Activated naive CD8-positive, alpha-beta T cell treated with anti-CD3 and anti-CD28 coated beads, Interleukin-2, amount 50 U/mL, for 16 hours (primary cell): Measurements from ENCODE around the gene CTLA4.
"Not testable (repeated sequence)": the region's sequence is repeated elsewhere in the genome, so short reads cannot be mapped to it uniquely, and the experiment has no call there.

Source experiments
- DNase-seq: peaks from one replicate; pipeline ENCODE4 v3.0.0-alpha.2; 2020; ENCODE audit warnings: low read depth, low spot score

Gene CTLA4

GRCh38 chr2:203857656-203858055, 9.9 kb upstream of the CTLA4 start:
- DNase-seq: no peak

DNA sequence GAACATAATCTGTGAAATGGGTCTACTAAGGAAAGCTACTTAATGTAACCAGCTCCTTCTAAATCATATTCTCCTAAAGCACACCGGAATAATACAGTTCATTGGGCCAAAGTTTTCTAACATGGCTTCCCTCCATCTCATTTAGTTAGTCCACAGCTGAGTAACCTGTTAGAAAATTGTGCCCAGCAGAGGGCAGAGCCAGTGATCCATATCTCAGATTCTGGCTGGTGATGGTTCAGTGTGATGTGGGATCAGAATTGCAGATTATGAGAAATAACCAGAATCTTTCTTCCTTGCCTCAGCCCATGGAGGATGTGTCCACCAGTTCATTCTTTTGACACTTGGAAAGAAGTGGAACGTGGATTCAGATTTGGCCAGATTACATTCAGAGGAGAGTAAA, 9.4 kb upstream of the CTLA4 start:
- DNase-seq: no peak

DNA sequence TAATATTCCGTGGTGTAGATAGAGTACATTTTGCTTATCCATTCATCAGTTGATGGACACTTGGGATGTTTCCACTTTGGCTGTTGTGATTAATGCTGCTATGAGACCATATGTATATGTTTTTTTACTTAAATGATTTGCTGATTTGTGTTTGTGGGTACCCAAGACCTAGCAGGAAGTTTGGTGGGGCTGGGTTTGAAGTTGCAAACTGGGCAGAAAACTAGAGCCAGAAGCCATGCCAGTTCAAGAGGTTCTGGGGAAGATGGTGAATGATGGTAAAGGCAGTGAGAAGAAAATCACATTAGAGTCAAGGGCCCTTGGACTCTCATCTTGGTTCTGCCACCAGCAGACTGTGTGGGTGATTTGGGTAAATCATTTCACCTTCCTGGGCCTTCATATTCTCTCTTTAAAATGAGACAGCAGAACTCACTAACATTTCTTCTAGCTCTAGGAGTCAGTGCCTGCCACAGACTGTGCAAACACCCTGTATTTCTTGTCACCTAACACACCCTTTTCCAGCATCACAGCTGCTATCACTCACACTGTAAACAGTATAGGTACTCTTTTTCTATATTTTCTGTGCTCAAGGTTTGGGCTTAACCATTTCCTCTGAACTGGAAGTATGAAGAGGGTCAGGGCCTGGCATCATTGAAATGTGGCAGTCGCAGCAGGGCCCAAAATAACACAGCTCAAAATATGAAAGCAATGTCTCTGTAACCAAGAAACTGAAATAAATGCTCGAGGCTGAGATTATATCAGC, 8.4 kb upstream of the CTLA4 start:
- no peak for DNase-seq

GRCh38 chr2:203861197-203861596, 6.4 kb upstream of the CTLA4 start:
- DNase-seq: no peak

DNA sequence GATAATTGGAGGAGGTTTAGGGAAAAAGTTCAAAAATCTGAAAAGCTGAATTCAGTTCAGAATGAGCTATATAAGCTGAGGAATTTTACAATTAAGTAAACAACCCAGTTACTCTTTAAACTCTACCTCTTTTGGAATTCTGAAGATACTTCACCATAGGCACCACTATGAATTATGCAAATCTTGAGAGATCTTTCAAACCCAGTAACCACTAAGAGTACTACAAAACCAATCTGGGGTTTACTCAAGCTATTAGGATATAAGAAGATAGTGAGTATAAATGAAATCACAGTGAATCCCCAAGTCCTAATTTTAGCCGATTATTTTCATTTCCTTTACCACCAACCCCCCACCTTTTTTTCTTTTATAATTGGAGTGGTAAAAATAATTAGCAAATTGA, 6.0 kb upstream of the CTLA4 start:
- DNase-seq: no peak

DNA sequence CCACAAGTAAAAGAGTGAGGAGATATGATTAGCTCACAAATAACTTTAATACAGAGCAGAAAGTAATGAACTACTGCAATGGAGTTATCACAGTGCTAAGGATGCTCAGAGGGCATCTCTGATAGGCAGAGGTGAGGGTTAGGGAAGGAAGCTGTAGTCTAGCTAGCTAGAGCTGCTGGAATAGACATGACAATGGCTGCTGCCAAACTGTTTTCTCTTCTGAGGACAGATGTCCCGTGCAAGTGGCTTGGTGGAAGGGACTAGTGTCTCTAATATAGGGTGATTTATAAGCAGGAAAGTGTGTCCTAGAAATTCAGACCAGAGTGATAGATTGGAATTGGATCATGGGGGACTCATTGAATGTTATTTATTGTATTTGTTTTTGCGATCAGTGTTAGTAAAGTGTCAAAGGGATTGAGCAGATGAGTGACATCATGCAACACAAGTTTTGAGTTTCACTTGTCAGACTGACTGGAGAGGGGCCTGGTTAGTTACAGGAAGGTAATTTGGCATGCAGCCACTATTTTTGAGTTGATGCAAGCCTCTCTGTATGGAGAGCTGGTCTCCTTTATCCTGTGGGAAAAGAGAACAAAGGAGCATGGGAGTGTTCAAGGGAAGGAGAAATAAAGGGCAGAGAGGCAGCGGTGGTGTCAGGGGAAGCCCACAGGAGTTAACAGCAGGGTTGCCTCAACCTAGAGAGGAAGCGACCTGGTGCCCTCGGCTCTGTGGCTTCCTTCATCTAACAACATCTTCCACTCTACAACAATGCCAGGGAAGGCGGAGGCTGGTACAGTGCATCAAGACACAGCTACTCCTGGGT, 1.9 kb downstream of the CTLA4 start:
- DNase-seq: no peak

- no peak for DNase-seq
These were observed 2.9 kb downstream of the CTLA4 start for GRCh38 chr2:203870481-203870880.

DNA sequence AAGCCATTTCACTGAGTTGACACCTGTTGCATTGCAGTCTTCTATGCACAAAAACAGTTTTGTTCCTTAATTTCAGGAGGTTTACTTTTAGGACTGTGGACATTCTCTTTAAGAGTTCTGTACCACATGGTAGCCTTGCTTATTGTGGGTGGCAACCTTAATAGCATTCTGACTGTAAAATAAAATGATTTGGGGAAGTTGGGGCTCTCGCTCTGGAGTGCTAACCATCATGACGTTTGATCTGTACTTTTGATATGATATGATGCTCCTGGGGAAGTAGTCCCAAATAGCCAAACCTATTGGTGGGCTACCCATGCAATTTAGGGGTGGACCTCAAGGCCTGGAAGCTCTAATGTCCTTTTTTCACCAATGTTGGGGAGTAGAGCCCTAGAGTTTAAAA, 3.4 kb downstream of the CTLA4 start:
- DNase-seq: no peak

- no peak for DNase-seq
These were observed 3.9 kb downstream of the CTLA4 start for GRCh38 chr2:203871371-203871983.

GRCh38 chr2:203873461-203873860, 5.9 kb downstream of the CTLA4 start:
- DNase-seq: no peak

DNA sequence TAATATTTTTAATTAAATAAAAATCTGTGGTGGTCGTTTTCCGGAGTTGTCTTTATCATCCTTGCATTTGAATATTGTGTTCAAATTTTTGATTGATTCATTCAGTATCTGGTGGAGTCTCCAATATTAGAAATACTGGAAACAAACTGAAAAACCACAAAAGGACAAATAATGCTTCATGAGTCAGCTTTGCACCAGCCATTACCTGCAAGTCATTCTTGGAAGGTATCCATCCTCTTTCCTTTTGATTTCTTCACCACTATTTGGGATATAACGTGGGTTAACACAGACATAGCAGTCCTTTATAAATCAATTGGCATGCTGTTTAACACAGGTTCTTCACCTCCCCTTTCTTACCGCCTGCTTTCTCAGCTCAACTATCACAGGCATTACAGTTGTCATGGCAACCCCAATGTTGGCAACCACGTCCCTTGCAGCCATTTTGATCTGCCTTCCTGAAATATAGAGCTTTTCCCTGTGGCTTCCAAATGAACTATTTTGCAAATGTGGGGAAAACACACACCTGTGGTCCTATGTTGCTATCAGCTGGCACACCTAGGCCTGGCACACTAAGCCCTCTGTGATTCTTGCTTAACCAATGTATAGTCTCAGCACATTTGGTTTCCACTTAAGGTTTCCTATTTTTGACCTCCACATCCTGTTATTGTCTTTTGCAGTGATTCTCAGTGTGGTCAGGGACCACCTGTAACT, 6.5 kb downstream of the CTLA4 start:
- DNase-seq: no peak

DNA sequence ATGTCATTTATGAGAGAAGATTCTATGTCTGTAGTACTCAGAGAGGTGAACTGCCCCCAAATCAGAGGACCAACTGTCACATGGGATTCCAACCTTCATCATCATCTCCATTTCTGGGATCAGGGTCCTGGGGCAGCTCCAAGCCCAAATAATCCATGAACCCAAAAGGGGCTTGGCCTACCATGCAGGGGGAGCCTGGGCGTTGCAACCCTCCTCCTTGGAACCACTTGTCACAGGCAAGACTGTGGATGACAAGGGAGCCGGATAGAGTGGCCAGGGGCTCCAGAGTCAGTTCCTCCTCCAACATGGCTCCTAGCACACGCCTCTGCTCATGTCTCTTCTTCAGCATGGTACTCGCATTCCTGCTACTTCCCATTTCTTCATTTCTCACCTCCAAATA, 7.9 kb downstream of the CTLA4 start:
- no peak for DNase-seq

DNA sequence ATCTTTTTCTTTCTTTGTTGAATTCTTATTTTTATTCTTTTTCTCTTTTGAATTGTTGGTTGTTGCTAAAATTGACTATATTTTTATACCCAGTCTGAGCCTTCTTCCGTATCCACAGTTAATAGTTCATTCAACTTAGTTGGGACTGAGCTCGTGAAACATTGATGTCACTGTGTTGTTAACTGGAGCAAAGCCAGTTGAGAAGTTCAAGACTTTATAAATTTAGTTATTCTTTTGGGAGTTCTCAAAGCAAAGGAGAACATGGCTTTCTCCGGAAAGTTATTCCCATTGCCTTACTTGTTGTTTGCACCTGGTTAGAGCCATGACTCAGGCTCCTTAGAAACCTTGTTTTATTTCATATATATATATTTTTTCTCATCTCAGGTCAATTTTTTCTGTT, 8.8 kb downstream of the CTLA4 start:
- no peak for DNase-seq

DNA sequence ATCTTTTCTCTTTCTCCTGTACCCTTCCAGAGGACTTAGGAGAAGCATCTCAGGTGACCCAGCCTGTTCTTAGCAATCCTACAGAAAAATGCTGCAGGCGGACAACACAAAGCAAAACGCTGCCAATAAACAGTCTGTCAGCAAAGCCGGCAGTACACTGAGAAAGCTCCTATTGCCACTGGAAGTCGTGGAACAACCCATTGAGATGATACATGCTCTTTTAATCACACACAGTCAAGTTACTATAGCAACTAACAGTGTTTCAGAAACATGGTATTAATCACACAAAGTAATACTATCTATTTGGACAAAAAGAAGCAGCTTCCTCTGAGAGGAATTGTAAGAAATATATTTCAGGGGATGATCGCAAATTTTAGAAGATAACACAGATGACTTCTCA, 10.5 kb downstream of the CTLA4 start:
- no peak for DNase-seq

GRCh38 chr2:203880557-203881125, 13.1 kb downstream of the CTLA4 start:
- no peak for DNase-seq

DNA sequence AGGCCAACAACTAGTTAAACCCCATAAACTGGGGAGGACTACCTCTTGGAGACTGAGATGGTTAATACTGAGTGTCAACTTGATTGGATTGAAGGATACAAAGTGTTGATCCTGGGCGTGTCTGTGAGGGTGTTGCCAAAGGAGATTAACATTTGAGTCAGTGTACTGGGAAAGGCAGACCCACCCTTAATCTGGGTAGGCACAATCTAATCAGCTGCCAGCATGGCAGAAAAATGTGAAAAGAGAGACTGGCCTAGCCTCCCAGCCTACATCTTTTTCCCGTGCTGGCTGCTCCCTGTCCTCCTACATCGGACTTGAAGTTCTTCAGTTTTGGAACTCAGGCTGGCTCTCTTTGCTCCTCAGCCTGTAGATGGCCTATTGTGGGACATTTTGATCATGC, 13.6 kb downstream of the CTLA4 start:
- DNase-seq: not testable (repeated sequence)

- DNase-seq: no peak
These were observed 15.0 kb downstream of the CTLA4 start for GRCh38 chr2:203882551-203882950.

DNA sequence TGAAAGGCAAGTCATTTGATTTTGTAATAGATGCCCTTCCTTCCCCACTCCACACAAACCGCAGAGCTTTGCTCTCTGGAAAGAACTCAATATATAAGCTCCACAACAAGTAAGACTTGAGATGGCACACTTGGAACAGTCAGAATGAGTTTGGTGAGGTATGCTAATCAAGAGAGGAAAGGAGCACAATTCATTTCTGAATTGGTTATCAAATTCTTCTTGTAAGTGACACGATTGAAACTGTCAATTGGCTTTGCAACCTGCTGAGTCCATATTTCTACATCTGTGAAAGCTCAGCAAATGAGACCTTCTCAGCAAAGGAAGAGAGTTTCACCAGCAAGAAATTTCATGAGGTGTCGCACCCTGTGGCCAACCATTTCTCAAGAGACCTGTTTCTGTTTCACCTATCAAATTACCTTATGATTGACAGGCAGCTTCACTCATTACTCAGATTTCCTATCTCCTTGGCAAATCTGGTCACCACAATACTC, 19.1 kb downstream of the CTLA4 start:
- no peak for DNase-seq

- DNase-seq: no peak
These were observed 20.1 kb downstream of the CTLA4 start for GRCh38 chr2:203887677-203888076.

DNA sequence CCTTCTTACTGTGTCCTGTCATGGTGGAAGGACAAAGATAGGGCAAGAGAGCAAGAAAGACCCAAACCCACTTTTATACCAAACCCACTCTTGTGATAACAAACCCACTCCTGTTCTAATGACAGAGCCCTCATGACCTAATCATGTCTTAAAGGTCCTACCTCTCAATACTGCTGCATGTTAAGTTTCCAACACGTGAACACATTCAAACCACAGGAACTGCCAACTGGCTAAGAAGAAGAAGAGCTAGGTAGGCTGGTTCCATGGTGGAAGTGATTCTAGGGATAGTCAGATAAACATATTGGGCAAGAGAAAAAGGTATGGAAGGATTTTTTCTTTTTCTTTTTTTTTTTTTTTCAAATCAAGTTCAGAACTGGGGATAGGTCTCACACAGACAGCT, 22.0 kb downstream of the CTLA4 start:
- no peak for DNase-seq

GRCh38 chr2:203889944-203890343, 22.4 kb downstream of the CTLA4 start:
- DNase-seq: no peak

- no peak for DNase-seq
These were observed 23.2 kb downstream of the CTLA4 start for GRCh38 chr2:203890733-203891132.
